NCI-H510A treated with DMSO at 0.1 percent for 48 hours (cell line): ENCODE measurements around the gene PSME1.

Experiments used
- DNase-seq: peaks from one replicate; lab custom pipeline; 2025; lab: John Stamatoyannopoulos, UW

The PSME1 gene

DNA sequence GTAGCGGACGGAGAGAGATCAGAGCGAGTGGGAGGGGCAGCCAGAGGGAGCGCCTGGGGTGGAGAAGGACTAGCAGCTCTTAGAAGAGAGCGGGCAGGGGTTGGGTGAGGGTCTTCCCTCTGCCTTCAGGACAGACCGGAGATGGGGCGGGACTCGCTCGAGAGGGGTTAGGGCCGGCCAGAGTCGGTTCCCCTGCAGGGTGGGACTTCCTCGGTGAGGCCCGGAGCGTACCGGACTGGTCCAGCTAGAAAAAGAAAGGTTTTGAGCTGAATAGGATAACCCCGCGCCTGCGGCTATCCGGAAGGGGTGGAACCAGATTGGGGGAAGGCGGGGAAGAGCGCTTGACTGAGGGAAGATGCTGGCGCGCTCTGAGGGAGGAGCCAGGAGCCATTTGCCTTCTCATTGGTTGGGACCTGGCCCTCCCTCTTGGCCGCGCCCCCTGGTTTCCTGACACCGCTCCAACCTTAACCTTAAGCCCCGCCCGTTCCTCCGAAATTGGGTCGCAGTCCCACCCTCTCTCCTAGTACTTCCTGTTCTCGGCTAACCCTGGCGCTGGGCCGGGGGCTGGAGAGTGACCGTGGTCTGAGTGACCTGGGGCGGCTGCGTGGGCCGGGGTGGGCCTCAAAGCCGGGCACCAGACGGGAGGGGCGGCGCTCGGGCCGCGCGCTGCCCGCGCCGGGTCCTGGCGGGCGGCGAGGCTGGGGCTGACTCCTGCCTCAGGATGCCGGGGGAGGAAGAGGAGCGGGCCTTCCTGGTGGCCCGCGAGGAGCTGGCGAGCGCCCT, 11.2 kb downstream of the PSME1 start, which contains the start of gene RNF31:
Gene RNF31 (plus strand): TSS at position 521 of the 783 bp plus-strand sequence. CDS start 201 bp downstream, at position 722.
- peak; percentile 98 for DNase-seq

DNA sequence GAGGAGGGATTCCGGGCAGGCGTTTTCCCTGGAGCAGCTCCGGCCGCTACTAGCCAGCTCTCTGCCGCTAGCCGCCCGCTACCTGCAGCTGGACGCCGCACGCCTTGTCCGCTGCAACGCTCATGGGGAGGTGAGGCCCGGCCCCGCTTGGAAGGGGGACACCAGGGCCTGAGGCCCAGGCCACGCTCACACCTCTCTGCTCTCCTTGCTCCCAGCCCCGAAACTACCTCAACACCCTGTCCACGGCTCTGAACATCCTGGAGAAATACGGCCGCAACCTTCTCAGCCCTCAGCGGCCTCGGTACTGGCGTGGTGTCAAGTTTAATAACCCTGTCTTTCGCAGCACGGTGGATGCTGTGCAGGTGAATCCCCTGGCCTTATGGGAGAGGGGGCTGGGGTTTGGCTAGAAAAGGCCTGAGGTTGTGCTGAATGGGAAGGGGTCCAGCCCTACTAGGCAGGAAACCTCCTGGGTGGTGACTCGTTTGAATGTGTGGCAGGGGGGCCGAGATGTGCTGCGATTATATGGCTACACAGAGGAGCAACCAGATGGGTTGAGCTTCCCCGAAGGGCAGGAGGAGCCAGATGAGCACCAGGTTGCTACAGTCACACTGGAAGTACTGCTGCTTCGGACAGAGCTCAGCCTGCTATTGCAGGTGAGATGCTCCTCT, 11.9 kb downstream of the PSME1 start:
- DNase-seq = no peak

DNA sequence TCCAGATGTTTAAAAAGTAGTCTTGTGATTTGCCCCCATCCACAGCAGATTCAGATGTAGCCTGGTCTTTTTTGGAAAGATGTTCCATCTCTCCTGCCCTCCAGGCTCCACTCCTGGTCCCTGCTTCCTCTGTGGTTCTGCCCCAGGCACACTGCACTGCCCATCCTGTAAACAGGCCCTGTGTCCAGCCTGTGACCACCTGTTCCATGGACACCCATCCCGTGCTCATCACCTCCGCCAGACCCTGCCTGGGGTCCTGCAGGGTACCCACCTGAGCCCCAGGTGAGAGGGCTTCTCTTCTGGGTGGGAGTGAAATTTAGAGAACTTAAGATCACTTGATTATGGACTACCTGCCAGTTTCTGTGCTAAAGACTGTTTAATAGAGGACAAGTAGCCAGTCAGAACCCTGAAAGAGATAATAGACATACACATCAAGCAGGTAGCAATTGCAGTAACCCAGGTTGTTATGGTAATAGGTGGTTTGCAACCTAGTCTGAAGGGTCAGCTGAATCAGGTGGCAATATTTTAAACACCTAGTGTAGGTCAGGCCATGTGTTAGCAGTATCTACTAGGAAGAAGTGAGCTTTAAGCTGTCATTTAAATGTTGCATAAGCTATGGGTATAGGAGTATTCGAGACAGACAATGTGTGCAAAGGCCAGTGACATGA, 13.4 kb downstream of the PSME1 start:
- no peak for DNase-seq

DNA sequence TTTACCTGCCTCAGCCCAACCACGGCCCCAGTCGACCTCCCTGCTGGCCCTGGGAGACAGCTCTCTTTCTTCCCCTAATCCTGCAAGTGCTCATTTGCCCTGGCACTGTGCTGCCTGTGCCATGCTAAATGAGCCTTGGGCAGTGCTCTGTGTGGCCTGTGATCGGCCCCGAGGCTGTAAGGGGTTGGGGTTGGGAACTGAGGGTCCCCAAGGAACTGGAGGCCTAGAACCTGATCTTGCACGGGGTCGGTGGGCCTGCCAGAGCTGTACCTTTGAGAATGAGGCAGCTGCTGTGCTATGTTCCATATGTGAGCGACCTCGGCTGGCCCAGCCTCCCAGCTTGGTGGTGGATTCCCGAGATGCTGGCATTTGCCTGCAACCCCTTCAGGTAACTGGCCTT, 14.1 kb downstream of the PSME1 start:
- DNase-seq = no peak

DNA sequence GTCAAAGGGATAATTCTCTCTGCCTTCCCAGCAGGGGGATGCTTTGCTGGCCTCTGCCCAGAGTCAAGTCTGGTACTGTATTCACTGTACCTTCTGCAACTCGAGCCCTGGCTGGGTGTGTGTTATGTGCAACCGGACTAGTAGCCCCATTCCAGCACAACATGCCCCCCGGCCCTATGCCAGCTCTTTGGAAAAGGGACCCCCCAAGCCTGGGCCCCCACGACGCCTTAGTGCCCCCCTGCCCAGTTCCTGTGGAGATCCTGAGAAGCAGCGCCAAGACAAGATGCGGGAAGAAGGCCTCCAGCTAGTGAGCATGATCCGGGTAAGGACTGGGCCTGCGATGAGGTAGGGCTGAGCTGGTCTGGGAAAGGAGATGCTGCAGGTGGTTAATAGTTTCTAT, 14.6 kb downstream of the PSME1 start:
- no peak for DNase-seq

DNA sequence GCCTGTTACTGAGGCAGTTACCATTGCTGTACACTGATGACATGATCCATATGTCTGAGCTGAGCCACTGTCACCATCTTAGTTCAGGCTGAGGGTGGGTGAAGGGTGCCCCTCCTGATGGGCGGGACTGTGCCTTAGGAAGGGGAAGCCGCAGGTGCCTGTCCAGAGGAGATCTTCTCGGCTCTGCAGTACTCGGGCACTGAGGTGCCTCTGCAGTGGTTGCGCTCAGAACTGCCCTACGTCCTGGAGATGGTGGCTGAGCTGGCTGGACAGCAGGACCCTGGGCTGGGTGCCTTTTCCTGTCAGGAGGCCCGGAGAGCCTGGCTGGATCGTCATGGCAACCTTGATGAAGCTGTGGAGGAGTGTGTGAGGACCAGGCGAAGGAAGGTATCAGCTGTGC, 15.0 kb downstream of the PSME1 start:
- DNase-seq = no peak

DNA sequence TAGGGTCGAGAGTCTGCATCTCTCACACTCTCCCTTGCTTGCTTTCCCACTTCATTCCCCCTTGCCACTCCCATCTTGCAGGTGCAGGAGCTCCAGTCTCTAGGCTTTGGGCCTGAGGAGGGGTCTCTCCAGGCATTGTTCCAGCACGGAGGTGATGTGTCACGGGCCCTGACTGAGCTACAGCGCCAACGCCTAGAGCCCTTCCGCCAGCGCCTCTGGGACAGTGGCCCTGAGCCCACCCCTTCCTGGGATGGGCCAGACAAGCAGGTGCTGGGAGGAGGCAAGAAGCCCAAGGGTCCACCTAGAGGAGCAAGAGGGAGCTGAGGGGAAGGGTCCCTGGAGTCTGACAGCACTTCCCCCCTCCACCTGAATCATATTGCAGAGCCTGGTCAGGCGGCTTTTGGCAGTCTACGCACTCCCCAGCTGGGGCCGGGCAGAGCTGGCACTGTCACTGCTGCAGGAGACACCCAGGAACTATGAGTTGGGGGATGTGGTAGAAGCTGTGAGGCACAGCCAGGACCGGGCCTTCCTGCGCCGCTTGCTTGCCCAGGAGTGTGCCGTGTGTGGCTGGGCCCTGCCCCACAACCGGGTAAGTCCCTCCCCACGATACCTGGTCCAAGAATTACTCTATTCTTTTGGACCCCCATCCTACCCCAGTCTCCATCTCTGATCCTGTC, 15.5 kb downstream of the PSME1 start:
- DNase-seq = no peak

DNA sequence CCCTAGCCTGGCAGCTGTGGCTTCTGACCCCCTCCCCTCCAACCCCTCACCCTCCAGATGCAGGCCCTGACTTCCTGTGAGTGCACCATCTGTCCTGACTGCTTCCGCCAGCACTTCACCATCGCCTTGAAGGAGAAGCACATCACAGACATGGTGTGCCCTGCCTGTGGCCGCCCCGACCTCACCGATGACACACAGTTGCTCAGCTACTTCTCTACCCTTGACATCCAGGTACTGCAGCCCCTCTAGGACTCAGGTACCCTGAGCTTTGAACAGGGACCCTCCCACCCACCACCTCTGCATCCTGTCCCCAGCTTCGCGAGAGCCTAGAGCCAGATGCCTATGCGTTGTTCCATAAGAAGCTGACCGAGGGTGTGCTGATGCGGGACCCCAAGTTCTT, 19.1 kb downstream of the PSME1 start:
- DNase-seq = no peak

DNA sequence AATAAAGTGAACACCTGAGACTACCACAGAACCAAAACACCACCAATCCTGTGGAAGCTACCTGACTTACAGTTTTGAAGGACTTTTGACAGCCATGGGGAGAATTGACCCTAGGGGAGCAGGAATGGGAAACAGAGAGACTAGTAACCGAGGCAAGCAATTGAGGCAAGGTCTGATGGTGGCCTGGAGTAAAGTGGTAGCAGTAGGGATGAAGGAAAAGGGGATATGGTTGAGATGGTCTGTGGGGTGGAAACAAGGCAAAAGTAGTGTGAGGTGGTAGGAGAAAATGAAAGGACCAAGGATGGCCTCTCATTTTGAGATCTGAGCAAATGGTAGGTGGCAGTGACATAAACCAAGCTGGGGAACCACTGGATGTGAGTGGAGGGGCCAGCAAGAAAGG, 20.8 kb downstream of the PSME1 start:
- DNase-seq = no peak

DNA sequence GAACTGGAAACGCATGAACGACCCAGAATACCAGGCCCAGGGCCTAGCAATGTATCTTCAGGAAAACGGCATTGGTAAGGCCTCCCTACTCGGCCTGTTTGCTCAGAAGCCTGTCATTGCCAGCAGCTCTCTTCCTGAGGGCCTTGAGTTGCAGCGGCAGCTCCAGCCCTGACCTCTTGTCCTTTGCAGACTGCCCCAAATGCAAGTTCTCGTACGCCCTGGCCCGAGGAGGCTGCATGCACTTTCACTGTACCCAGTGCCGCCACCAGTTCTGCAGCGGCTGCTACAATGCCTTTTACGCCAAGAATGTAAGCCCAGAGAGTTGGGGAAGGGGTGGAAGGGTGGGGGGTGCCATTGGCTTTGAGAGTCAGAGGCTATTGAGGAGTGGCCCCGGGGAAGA, 21.3 kb downstream of the PSME1 start:
- no peak for DNase-seq

DNA sequence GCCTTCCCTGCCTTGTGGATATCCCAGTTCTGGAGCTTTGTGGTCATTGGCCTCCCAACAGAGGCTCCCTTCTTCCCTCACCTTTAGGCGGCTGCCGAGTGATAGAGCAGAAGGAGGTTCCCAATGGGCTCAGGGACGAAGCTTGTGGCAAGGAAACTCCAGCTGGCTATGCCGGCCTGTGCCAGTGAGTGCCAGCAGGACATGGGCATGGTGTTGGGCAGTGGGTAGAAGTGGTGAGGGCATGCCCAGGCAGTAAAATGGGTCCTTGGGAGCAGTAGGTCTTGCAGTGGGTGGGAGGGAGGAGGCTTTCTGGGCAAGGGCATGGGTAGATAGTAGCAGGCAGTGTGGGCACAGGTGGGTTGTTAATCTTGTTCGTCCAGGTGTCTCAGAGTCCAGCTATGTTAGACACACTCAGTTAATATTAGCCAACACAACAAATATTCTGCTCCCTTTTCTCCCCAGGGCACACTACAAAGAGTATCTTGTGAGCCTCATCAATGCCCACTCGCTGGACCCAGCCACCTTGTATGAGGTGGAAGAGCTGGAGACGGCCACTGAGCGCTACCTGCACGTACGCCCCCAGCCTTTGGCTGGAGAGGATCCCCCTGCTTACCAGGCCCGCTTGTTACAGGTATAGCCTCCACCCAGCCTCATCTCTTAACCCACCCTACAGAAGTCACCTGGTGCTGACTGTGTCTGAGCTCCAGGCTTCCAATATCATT, 23.9 kb downstream of the PSME1 start:
- DNase-seq = no peak

DNA sequence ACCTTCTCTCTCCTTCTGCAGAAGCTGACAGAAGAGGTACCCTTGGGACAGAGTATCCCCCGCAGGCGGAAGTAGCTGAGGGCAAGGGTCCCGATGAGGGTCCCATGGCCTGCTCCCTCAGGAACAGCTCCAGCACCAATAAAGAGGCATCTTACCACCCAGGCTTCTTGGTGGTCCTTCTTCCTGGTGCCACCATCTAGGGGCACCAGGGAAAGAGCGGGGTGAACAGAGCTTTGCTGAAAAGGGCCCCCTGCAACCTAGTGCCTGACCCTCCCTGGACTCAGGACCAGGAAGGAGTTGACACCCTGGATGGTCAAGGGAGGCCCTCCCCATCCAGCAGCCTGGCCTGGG, 24.5 kb downstream of the PSME1 start:
- DNase-seq = no peak

DNA sequence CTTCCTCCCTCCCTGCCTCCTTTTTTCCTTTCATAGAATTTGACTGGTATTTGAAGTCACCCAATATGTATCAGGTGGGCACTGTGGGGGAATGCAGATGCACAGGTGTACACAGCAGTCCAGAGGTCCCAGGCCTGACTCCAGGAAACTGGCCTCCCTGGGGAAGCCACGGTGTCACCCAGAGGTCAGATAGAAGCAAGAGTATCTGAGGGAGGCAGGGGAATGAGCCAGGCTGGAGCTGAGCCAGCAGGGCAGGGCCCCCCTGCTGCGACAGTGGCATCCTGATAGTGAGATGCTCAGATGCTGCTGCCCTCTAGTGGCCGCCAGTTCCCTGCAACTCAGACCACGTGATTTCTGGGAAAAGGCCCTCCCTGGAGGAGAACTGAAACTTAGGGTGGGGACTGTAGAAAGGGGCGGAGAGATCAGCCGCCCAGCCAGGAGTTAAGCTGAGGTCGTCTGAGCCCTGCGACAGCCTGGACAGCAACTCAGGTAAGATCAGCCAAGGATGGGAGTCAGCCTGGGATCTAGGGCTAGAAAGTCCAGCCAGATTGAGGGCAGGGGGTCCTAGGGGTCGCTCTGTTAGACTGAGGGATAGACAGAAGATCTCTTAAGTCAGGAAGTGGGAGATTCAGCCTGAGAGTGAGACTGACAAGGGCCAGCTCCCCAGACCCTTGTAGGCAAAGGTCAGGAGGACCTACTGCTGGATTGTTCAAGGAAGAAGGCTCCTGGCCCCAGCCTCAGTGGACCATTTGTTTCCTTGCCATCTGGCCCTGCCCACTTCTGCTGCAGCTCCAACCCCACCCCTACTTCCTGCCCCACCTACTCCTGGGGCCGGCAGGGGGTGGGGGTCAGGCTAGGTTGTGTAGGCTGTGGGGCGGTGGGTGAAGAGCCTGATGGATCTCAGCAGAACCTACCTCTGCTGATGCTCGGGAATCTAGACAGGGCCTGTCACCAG, 25.1 kb downstream of the PSME1 start, which contains the start of gene IRF9:
Gene IRF9 (plus strand): TSS at position 416 of the 955 bp plus-strand sequence. CDS start 880 bp downstream, outside the sequence.
- DNase-seq = peak; percentile 98

DNA sequence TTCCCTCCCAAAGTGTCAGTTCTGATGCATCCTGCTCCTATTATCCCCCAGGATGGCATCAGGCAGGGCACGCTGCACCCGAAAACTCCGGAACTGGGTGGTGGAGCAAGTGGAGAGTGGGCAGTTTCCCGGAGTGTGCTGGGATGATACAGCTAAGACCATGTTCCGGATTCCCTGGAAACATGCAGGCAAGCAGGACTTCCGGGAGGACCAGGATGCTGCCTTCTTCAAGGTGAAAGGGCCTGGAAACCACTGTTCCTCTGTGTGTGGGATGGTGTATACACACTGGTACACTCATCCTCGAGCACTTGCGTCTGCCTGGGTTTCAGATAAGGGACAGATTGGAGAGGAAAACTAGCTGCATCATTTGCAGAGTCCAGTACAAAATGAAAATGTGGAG, 26.1 kb downstream of the PSME1 start:
- no peak for DNase-seq

DNA sequence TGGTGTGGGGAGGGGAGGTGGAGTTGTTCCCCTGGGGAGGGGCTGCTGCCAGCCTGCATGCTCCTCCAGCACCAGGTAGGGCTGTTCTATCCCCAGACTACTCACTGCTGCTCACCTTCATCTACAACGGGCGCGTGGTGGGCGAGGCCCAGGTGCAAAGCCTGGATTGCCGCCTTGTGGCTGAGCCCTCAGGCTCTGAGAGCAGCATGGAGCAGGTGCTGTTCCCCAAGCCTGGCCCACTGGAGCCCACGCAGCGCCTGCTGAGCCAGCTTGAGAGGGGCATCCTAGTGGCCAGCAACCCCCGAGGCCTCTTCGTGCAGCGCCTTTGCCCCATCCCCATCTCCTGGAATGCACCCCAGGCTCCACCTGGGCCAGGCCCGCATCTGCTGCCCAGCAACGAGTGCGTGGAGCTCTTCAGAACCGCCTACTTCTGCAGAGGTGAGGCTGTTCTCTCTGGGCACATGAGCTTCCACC, 28.6 kb downstream of the PSME1 start:
- DNase-seq = no peak

DNA sequence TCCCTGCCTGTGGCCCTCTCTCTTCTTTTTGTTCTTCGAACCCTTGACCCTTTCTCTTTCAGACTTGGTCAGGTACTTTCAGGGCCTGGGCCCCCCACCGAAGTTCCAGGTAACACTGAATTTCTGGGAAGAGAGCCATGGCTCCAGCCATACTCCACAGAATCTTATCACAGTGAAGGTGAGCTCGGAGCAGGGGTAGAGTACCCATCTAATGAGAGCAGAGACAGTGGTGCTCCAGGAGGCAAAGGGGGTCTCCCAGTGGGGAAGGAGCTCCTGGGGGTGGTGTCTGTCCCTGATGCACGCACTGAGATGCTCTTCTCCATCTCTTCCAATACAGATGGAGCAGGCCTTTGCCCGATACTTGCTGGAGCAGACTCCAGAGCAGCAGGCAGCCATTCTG, 29.8 kb downstream of the PSME1 start:
- DNase-seq = no peak

DNA sequence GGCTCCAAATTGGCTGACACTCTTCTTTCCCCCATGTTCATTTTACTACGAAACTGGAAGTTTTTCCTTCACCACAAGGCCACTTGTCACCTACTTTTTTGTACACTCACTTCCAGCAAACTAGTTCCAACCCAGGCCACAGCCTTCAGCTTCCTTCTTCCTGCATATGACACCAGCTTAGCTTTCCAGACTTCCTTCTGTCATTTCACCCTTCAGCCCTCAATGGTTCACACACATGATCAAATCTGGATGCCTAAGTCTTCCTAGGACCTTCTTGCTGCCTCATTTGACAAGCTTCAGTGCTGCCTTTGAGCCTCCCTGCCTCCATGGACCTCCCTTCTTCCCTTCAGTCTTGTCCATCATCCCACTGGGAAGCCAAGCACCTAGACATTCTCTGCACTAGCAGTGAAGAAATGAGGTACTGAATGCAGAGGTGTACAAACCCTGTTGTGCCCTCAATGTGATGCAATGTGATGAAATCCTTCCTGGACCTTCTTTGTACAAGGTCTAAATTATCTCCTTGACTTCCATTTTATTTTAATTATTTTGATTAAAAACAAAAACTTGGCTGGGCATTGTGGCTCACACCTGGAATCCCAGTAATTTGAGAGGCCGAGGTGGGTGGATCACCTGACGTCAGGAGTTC, 31.6 kb downstream of the PSME1 start:
- DNase-seq = no peak

DNA sequence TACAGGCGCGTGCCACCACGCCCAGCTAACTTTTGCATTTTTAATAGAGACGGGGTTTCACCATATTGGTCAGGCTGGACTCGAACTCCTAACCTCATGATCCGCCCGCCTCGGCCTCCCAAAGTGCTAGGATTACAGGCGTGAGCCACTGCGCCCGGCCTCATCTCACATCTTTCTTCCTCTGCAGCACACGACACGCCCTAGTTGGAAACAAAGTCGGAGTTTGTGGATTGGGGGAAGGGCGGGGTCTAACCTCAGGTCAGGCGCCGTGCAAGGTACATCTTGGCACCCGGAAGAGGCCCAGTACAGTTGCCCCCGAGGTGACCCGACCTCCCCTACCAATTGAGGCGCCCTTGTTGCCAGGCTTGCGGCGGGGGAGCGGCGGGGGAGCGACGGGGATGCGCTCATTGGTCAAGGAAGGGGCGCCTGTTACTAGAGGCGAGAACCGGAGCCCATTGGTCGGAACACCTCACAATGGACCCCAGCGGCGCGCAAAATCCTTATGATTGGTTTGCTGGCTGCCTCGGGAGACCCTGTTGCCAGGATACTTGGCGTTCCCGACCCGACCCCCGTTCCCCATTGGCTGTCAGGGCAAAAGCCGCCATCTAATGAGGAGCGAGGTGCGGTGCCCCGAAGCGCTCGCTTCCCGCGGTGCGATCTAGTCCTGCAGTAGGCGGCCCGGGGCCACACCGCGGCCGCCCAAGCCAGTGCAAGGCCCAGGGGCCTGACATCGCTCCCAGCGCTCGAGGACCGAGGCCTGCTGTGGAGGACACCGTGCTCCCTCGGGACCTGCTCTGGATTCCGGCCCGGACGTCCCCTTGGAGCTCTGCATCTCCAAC, 35.6 kb downstream of the PSME1 start, which contains the start of gene REC8:
Gene REC8 (plus strand): TSS at position 659 of the 839 bp plus-strand sequence. CDS start 473 bp downstream, outside the sequence.
- peak; percentile 87 for DNase-seq
